HG03442 (cell line): Measurements from ENCODE around the gene A1CF.
"Not testable (repeated sequence)": the region's sequence is repeated elsewhere in the genome, so short reads cannot be mapped to it uniquely, and the experiment has no call there.

Source experiments
- ATAC-seq: cut with Tn5 transposase; IDR thresholded peaks from one replicate; pipeline ENCODE4 v1.9.1; 2021; ENCODE audit warnings: mild to moderate bottlenecking, moderate library complexity; ENCODE audit not compliant: unreplicated experiment

Gene A1CF, protein sequence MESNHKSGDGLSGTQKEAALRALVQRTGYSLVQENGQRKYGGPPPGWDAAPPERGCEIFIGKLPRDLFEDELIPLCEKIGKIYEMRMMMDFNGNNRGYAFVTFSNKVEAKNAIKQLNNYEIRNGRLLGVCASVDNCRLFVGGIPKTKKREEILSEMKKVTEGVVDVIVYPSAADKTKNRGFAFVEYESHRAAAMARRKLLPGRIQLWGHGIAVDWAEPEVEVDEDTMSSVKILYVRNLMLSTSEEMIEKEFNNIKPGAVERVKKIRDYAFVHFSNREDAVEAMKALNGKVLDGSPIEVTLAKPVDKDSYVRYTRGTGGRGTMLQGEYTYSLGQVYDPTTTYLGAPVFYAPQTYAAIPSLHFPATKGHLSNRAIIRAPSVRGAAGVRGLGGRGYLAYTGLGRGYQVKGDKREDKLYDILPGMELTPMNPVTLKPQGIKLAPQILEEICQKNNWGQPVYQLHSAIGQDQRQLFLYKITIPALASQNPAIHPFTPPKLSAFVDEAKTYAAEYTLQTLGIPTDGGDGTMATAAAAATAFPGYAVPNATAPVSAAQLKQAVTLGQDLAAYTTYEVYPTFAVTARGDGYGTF

GRCh38 chr10:50885097-50885859, at the start of gene A1CF:
A1CF (minus strand) TSS chr10:50885627; CDS start chr10:50859940, 25,687 bp downstream.
- ATAC-seq, result no peak

- ATAC-seq, result no peak
Observed at GRCh38 chr10:50931948-50932431, 46.6 kb upstream of the A1CF start.

- no peak for ATAC-seq
Observed at GRCh38 chr10:50929670-50930069, 44.2 kb upstream of the A1CF start.

DNA sequence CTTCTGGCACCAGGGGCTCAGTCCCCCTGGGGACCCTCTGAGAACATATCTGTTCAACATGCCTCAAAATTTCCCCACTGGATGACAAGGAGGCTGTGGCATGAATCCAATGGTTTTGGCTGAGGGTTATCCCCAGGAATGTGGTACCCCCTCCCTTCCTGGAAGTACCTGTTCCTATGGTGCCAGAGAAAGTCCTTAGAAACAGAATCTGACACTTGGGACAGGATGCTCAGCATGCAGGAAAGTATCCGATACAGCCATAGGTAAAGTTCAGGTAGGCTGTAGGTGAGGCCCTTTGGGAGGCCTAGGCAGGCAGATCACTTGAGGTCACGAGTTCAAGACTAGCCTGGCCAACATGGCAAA, 42.7 kb upstream of the A1CF start:
- ATAC-seq, result no peak

- no peak for ATAC-seq
Observed at GRCh38 chr10:50927522-50928189, 42.2 kb upstream of the A1CF start.

DNA sequence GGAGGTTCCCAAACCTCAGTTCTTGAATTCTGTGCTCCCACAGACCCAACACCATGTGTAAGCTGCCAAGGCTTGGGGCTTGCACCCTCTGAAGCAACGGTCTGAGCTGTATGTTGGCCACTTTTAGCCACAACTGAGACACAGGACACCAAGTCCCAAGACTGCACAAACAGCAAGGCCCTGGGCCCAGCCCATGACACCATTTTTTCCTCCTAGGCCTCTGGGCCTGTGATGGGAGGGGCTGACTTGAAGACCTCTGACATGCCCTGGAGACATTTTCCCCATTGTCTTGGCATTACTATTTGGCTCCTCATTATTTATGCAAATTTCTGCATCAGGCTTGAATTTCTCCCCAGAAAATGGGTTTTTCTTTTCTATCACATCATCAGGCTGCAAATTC, 38.0 kb upstream of the A1CF start:
- not testable (repeated sequence) for ATAC-seq

DNA sequence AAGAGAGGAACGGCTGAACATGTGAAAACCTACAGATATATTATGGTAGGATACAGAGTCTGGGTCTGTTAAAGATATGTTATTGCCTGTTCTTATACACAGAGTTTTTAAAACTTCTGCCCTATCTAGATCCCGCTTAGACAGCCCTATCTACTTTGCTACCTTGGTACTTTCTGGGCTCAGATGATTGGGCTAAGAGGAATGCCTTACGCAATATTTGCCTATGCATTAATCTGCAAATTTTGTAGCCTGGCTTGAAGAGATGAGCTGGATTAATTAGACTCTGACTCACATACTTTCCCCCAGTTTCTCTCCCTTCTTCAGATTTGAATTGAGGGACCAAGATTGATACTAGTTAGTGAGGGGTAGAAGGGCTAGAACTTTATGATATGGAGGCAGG, 33.6 kb upstream of the A1CF start:
- no peak for ATAC-seq

GRCh38 chr10:50918529-50918928, 33.1 kb upstream of the A1CF start:
- no peak for ATAC-seq

GRCh38 chr10:50917486-50917885, 32.1 kb upstream of the A1CF start:
- ATAC-seq, result no peak

- no peak for ATAC-seq
Observed at GRCh38 chr10:50909334-50910014, 24.0 kb upstream of the A1CF start.

GRCh38 chr10:50908366-50908765, 22.9 kb upstream of the A1CF start:
- ATAC-seq, result no peak

DNA sequence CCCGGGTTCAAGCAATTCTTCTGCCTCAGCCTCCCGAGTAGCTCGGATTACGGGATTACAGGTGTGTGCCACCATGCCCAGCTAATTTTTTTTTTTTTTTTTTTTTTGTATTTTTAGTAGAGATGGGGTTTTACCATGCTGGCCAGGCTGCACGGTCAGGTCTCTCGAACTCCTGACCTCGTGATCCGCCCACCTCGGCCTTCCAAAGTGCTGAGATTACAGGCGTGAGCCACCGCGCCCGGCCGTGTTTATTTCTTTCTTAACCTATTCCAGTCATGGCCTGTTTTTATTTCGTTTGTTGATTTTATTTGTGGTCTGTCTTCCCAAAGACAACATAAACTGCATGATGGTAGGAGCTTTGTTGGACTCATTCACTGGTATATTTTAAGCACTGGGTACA, 20.4 kb upstream of the A1CF start:
- not testable (repeated sequence) for ATAC-seq

GRCh38 chr10:50896721-50897120, 11.3 kb upstream of the A1CF start:
- no peak for ATAC-seq

DNA sequence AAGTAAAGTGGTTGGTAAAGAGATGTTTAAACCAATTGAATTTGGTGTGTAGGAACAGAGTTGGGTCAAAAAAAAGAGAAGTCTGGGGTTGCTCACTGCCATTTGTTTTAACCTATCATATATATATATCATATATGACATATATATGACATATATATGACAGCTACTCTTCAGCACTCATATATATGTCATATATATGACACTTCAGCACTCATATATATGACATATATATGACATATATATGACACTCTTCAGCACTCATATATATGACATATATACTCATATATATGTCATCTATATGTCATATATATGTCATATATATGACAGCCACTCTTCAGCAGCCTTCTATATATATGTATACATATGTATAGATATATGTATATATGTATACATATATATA, 8.9 kb upstream of the A1CF start:
- ATAC-seq, result no peak

- no peak for ATAC-seq
Observed at GRCh38 chr10:50892467-50892866, 7.0 kb upstream of the A1CF start.

DNA sequence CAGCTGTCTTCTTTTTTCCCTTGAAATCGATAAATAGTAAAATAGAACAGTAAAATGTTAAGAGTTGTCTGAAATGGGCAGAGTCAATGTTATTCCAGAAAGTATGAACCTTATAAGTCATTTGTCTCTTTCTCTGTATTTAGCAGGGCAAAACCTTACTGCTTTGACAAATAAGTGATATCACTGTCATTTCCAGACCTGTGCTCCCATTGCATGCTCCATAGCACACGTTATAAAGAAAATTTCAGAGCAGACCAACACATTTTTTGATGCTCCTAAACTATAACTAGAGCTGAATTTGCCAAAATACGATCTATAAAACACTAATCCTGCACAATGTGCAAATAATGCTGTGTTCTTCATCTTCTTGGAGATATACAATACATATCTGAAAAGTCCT, 1.1 kb downstream of the A1CF start:
- no peak for ATAC-seq

DNA sequence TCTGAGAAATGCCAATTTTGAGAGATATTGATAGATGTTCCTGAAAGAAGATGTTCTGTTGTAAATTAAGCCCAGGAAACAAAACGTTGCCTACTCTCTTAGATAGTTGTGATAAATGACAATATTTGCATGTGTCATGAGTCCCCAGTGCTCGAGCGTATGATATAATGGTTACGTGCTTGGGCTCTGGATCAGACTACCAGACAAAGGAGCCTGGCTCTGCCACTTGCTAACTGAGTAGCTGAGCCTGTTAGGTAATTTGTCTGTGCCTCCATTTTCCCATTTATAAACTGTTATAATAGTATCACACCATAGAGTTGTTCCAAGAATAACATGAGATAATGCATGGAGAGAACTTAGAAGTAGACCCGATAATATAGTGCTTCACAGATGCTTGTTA, 1.8 kb downstream of the A1CF start:
- ATAC-seq, result no peak

DNA sequence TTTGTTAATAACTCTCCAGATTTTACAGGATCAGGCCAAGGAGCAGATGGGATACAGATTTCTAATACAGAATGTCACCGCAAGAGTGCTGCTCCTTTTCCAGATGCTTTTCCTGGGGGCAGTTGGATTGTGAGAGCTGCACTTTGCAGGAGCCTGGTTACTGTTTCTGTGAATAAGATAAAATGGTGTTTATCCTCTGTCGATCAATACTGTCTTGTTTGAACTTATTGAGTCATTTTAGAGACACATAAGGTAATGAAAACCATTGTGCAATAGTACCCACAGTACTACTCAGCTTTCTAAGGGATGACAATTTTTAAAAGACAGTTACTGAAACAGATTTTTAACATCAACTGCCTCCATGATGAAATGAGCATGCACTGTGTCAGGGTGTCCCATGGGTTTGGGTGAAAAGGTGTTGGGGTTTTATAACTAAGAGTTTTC, 2.9 kb downstream of the A1CF start:
- ATAC-seq, result no peak

DNA sequence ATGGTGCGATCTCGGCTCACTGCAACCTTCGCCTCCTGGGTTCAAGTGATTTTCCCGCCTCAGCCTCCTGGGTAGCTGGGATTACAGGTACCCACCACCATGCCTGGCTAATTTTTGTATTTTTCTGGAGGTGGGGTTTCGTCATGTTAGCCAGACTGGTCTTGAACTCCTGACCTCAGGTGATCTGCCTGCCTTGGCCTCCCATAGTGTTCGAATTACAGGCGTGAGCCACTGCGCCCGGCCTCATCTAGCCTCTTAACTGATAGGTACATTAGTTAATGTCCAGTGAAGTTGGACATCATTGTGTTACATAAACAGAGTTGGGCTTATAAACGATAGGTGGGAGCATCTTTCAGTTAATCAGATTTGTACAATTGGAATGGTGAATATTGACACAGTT, 4.4 kb downstream of the A1CF start:
- not testable (repeated sequence) for ATAC-seq

- ATAC-seq, result no peak
Observed at GRCh38 chr10:50876429-50876828, 9.0 kb downstream of the A1CF start.

DNA sequence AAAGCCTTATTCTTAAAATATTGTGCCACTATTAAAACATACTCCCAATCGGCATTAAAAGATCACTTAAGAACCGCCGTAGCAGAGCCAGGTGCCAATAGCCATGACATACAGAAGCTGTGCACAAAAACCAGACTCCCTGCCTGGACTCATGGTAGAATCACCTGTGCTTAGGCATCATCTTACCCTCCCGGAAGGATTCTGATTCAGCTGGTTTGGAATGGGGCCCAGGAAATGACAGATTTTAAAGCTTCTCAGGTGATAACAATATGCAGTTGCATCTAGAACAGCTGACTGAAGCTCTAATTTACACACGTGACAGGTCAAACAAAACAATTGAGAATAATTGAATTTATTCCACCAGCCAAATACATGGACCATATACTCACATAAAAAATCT, 10.7 kb downstream of the A1CF start:
- ATAC-seq, result no peak
